Body of pancreas (tissue), 4 donors: ENCODE data around the gene KLHL24. TPM values are rescaled to one million over a fixed set of nuclear protein-coding genes. Genes with fewer than 3 reads are reported as not detected.

Source experiments
- ATAC-seq: fragments of 150-250 bp; one replicate; pipeline ENCODE4 v1.9.1; 2016
- DNase-seq, 4 donors: peaks; one replicate each; pipeline ENCODE4 v3.0.0-alpha.2; 2019
- H3K27ac ChIP-seq, 4 donors: fragments of 200-600 bp; sonication (generic); 1 replicate in 3 of 4; 2 replicates in 1 of 4; pipeline versions ENCODE4 v1.5.1 to v1.6.1; 2016 to 2019; ENCODE audit warnings: mild to moderate bottlenecking in 1 of 4, mixed read lengths in 1 of 4, moderate library complexity in 1 of 4
- H3K27me3 ChIP-seq, 2 donors: fragments of 200-600 bp; sonication (generic); one replicate each; pipeline ENCODE4 v1.6.0; 2016; ENCODE audit warnings: mild to moderate bottlenecking in 1 of 2
- H3K36me3 ChIP-seq, 2 donors: fragments of 200-600 bp; sonication (generic); replicated peaks in 1 of 2; 2 replicates each; pipeline ENCODE4 v1.5.1; 2016; ENCODE audit warnings: low read depth in 2 of 2; ENCODE audit not compliant: insufficient read depth in 1 of 2
- H3K4me1 ChIP-seq: fragments of 200-600 bp; sonication (generic); one replicate; pipeline ENCODE4 v1.6.0; 2016
- H3K4me3 ChIP-seq, 2 donors: fragments of 200-600 bp; sonication (generic); 1 replicate in 1 of 2; 2 replicates in 1 of 2; pipeline ENCODE4 v1.5.1; 2016 to 2019
- H3K9me3 ChIP-seq, 3 donors: fragments of 200-600 bp; sonication (generic); 1 replicate in 2 of 3; 2 replicates in 1 of 3; pipeline ENCODE4 v1.5.1; 2016
- POLR2A ChIP-seq, 3 donors: fragments of 450-650 bp; IDR thresholded peaks; one replicate each; pipeline ENCODE4 v1.6.1; 2016; ENCODE audit warnings: antibody characterized with exemption in 3 of 3, mild to moderate bottlenecking in 2 of 3
- WGBS, 2 donors: methylation state at CpG; one replicate each; pipeline ENCODE4 v1.1.5; 2017; 5-methylcytosine and 5-hydroxymethylcytosine counted together
- intact Hi-C: fragments of 100-400 bp; cut with DNase I; formaldehyde crosslinking; loops from one replicate; pipeline ENCODE4 v1.15.1; 2023
- total RNA-seq, 2 donors: library from RNA; depleted of rRNA; stranded (reverse); fragments of >200 nt; gene quantifications; one replicate each; pipeline ENCODE4 v1.1.0, GENCODE V29; 2016
- TF ChIP-seq, protein P1 (sequence below), 7 experiments: fragments of 450-650 bp in 4 of 7; fragments of 200-600 bp in 3 of 7; sonication (generic) in 3 of 7; IDR thresholded peaks; one replicate each; pipeline ENCODE4 v1.5.1; 2016 to 2019; ENCODE audit warnings: antibody characterized with exemption in 7 of 7

The KLHL24 gene
- total RNA-seq, 2 donors from 2014 or later = 22.7 to 46.2 TPM

DNA sequence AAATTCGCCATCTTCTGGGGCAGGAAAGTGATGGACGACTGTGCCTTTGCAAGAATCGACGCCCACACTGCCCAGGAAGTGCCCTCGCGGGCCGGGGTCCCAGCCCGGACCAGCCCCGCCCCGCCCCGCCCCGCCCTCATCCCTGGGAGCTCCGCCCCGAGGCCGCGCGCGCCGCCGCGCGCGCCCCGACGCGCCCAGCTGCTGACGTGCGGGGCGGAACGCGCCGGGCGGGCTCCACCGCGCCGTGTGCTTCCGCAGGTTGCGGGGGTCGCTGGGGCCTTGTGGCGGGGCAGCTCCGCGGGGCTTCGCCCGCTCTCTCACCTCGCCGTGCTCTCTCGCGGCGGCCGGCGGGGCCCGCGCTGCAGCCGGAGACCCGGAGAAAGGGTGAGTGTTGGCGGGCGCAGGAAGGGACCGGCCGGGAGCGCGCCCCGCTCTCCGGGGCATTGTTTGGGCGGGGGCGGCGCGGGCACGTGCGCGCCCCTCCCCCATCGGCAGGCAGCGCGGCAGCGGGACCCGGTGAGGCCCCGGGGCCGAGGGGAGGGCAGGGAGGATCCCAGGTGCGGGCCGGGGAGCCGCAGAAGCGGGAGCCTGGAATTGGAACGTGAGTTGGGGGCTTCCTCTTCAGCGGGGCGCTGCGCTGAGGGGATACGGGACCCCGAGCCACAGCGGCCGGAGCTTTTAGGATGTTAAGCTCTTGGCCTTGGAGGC is 62.3 kb downstream of the KLHL24 start, which contains the start of gene YEATS2:
YEATS2 (plus strand) TSS at position 188 of the 708 bp plus-strand sequence. CDS start 17,366 bp downstream, outside the sequence.
- DNase-seq (peak; percentile 52 to 69 (median 60)), ATAC-seq (peak; percentile 91)
- no peaks in the 10 kb centered on the region for H3K9me3 ChIP-seq
- H3K27me3 ChIP-seq = no peaks in the 10 kb centered on the region
- TF ChIP-seq, protein P1, sequence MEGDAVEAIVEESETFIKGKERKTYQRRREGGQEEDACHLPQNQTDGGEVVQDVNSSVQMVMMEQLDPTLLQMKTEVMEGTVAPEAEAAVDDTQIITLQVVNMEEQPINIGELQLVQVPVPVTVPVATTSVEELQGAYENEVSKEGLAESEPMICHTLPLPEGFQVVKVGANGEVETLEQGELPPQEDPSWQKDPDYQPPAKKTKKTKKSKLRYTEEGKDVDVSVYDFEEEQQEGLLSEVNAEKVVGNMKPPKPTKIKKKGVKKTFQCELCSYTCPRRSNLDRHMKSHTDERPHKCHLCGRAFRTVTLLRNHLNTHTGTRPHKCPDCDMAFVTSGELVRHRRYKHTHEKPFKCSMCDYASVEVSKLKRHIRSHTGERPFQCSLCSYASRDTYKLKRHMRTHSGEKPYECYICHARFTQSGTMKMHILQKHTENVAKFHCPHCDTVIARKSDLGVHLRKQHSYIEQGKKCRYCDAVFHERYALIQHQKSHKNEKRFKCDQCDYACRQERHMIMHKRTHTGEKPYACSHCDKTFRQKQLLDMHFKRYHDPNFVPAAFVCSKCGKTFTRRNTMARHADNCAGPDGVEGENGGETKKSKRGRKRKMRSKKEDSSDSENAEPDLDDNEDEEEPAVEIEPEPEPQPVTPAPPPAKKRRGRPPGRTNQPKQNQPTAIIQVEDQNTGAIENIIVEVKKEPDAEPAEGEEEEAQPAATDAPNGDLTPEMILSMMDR (IDR thresholded peaks at IDR 0.05) = no peak
- TF ChIP-seq POLR2A (IDR thresholded peaks at IDR 0.05) = peak; percentile 29 to 48 (median 34)
- peak within 1 kb of the TSS; percentile 66 to 69 for H3K4me3 ChIP-seq
- H3K36me3 ChIP-seq = no peaks in the 10 kb centered on the region
- intact Hi-C loops = no loop called here
- H3K4me1 ChIP-seq = peaks cover 16% of the 10 kb centered on the region
- H3K27ac ChIP-seq = peak within 1 kb of the TSS; percentile 69 to 86 (median 81)
- WGBS, 2 donors = 0 to 1% methylated on average over 5 to 64 of the region's 89 CpGs

DNA sequence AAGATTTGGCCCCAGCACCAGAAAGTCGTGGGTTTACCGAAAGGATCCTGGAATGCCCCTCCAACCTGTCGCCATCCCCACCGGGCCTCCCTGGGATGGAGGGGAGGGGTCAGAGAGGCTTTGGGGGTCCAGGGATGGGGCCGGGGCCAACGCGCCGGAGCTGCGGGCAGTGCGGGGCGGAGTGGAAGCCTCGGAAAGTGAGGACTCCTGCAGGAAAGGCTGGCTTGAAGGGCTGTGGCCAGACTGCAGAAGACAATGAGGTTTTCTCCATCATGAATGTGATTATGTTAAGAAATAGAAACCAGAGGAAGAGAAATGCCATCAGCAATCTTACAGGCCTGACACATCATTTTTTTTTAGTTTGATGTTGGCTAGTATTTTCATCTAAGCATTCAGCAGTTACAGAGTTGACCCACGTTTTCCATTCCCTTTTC is 62.9 kb downstream of the KLHL24 start:
- peak overlapping the region; percentile 66 to 69 for H3K4me3 ChIP-seq
- peak; percentile 30 for ATAC-seq
- H3K27ac ChIP-seq = peak overlapping the region; percentile 69 to 86 (median 81)
- H3K36me3 ChIP-seq = no peaks in the 10 kb centered on the region
- WGBS, 2 donors = 0% methylated on average over 9 to 13 of the region's 13 CpGs
- H3K9me3 ChIP-seq = no peaks in the 10 kb centered on the region
- intact Hi-C loops = no loop called here
- DNase-seq = peak in 3 of 4 donors; percentile 6 to 23 (median 18)
- H3K4me1 ChIP-seq = peaks cover 16% of the 10 kb centered on the region
- no peaks in the 10 kb centered on the region for H3K27me3 ChIP-seq
- TF ChIP-seq, protein P1 (IDR thresholded peaks at IDR 0.05) = no peak
- no peak for TF ChIP-seq POLR2A (IDR thresholded peaks at IDR 0.05)

DNA sequence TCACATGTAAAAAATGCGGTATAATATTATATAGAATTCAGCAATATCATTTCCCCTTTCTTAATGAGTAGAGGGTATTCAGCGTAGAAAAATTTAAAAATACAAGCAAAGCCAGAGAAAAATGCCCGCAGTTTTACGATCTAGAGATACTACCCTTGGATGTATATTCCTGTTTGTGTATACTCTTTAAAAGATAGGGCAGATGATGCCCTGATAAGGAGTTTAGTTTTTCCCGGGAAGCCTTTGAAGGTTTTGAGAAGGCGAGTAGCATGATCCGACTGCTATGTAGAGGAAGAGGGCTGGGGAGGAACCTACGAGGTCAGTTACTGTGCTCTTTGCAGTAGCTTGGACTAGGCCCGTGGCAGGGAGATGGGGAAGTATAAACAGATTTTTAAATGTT is 63.3 kb downstream of the KLHL24 start:
- peak overlapping the region in 3 of 4 donors; percentile 13 to 86 (median 86) for H3K27ac ChIP-seq
- WGBS, 2 donors = 16 to 18% methylated on average over 9 of the region's 9 CpGs

DNA sequence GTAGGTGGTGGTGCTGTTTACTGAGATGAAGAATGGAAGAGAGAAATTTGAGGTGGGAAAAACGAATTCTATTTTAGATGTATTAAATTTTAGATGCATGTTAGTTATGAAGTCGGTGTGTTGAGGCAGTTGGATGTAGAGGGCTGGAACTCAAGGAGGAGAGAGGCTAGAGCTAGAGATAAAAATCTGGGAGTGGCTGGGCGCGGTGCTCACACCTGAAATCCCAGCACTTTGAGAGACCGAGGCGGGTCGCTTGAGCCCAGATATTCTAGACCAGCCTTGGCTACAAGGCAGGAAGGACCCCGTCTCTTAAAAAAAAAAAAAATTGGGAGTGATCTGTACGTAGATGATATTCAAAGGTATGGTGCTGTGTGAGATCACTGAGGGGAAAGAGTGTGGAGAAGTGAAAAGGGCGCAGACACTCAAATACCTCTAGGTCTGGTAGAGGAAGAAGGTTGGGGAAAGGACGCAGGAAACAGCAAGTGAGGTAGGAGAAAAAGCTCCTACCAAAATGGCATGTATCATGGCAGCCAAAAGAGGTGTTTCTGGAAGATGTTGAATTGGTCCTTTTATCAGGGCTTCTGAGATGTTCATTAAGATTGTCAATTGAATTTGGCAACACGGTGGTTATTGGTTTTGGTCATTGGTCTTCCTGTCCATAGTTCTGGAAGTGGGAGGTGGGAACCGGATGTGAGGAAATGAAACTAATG is 64.0 kb downstream of the KLHL24 start:
- ATAC-seq (no peak), DNase-seq (no peak)
- no peaks in the 10 kb centered on the region for H3K27me3 ChIP-seq
- intact Hi-C loops = no loop called here
- peak overlapping the region in 3 of 4 donors; percentile 13 to 86 (median 86) for H3K27ac ChIP-seq
- no peak overlapping the region for H3K4me3 ChIP-seq
- H3K9me3 ChIP-seq = no peaks in the 10 kb centered on the region
- H3K36me3 ChIP-seq = no peaks in the 10 kb centered on the region
- WGBS, 2 donors = 75 to 80% methylated on average over 13 of the region's 13 CpGs
- TF ChIP-seq, protein P1 (IDR thresholded peaks at IDR 0.05) = no peak
- TF ChIP-seq POLR2A (IDR thresholded peaks at IDR 0.05) = no peak
- peaks cover 16% of the 10 kb centered on the region for H3K4me1 ChIP-seq

More for the DNA sequence above, 63.3 kb downstream of the KLHL24 start:
- intact Hi-C loops = no loop called here
- no peaks in the 10 kb centered on the region for H3K9me3 ChIP-seq
- no peak for ATAC-seq
- H3K36me3 ChIP-seq = no peaks in the 10 kb centered on the region
- H3K4me1 ChIP-seq = peaks cover 16% of the 10 kb centered on the region
- H3K27me3 ChIP-seq = no peaks in the 10 kb centered on the region
- DNase-seq = peak in 1 of 4 donors; percentile 35
- H3K4me3 ChIP-seq = peak overlapping the region in 1 of 2 donors; percentile 66
- TF ChIP-seq, protein P1 (IDR thresholded peaks at IDR 0.05) = no peak
- TF ChIP-seq POLR2A (IDR thresholded peaks at IDR 0.05) = no peak
